Ovary (tissue), 9 donors: ENCODE data around the gene CD68. TPM values are rescaled to one million over a fixed set of nuclear protein-coding genes. Genes with fewer than 3 reads are reported as not detected.
A peak's percentile ranks its signal among the peaks of the same experiment; 100 is the strongest.

Source experiments
- DNase-seq, 5 donors: peaks; one replicate each; pipeline ENCODE4 v3.0.0-alpha.2; 2019 to 2020
- H3K27ac ChIP-seq, 2 donors: fragments of 200-600 bp; one replicate each; pipeline versions ENCODE4 v1.5.1 to v1.8.0; 2019 to 2022
- H3K27me3 ChIP-seq: fragments of 200-600 bp; one replicate; pipeline ENCODE4 v1.8.0; 2022
- H3K36me3 ChIP-seq: fragments of 200-600 bp; sonication (generic); one replicate; pipeline ENCODE4 v1.5.1; 2019
- H3K4me1 ChIP-seq: one replicate; pipeline ENCODE4 v1.8.1; 2013; ENCODE audit warnings: mild to moderate bottlenecking, moderate library complexity; ENCODE audit not compliant: insufficient read depth
- H3K4me3 ChIP-seq: fragments of 200-600 bp; sonication (generic); one replicate; pipeline ENCODE4 v1.5.1; 2017
- H3K9me3 ChIP-seq, 2 donors: fragments of 200-600 bp in 1 of 2; sonication (generic) in 1 of 2; one replicate each; pipeline versions ENCODE4 v1.5.1 to v1.8.1; 2013 to 2019; ENCODE audit warnings: mild to moderate bottlenecking in 1 of 2, moderate library complexity in 1 of 2
- EP300 ChIP-seq: sonication (generic); formaldehyde crosslinking; IDR thresholded peaks from one replicate; pipeline ENCODE4 v1.6.1; 2017; ENCODE audit warnings: antibody characterized with exemption
- POLR2A ChIP-seq: fragments of 450-650 bp; IDR thresholded peaks from one replicate; pipeline ENCODE4 v1.6.1; 2017; ENCODE audit warnings: antibody characterized with exemption, mild to moderate bottlenecking, moderate library complexity
- WGBS, 3 donors: extraction: QIAGEN DNeasy Blood & Tissue Kit in 1 of 3; methylation state at CpG; one replicate each; pipeline versions ENCODE4 v1.1.5 to v1.1.7; 2013 to 2017; 5-methylcytosine and 5-hydroxymethylcytosine counted together
- intact Hi-C, 4 donors: fragments of 100-400 bp; cut with DNase I; formaldehyde crosslinking; loops; one replicate each; pipeline versions ENCODE4 v1.11.0 to v1.15.1; 2022 to 2023
- polyA plus RNA-seq, 2 donors: library from polyadenylated mRNA; stranded (reverse); fragments of 200-250 nt in 1 of 2; fragments of 350-450 nt in 1 of 2; fragmentation: Illumina TruSeq in 1 of 2; extraction: RNeasy Lipid Tissue Mini Kit (QIAGEN cat#74804) in 1 of 2; gene quantifications; one replicate each; pipeline ENCODE4 v1.2.3, GENCODE V29; 2013 to 2014
- total RNA-seq, 7 donors: library from RNA; depleted of rRNA in 2 of 7; stranded (reverse); fragments of >200 nt in 2 of 7; fragmentation: NEBNext Ultra II Directional in 3 of 7; extraction: Animal tissue kit (Norgen Biotek cat#: 25700) in 3 of 7; gene quantifications; one replicate each; pipeline versions ENCODE4 v1.1.0 to v1.2.4, GENCODE V29; 2016 to 2023
- TF ChIP-seq, protein P1 (sequence below), 3 donors: fragments of 450-650 bp in 2 of 3; fragments of 200-600 bp in 1 of 3; IDR thresholded peaks; one replicate each; pipeline versions ENCODE4 v1.5.1 to v1.8.0; 2016 to 2022; ENCODE audit warnings: antibody characterized with exemption in 3 of 3, mild to moderate bottlenecking in 1 of 3
- donor health status: DM: no; HTN: no; CAD: no; lungs with moderate emphysema.
- donor health status: DM: no; HTN: no; CAD: no.
- donor health status: Bipolar disorder and iron deficiency.
- donor health status: DM: yes; HTN: yes; CAD: no.
- donor health status: DM: no; HTN: no; CAD: no.
- donor health status: DM: yes; HTN: yes; CAD: no.

Gene CD68
- total and polyA plus RNA-seq, 9 donors: 5.2 to 132 (median 15.4) TPM

DNA sequence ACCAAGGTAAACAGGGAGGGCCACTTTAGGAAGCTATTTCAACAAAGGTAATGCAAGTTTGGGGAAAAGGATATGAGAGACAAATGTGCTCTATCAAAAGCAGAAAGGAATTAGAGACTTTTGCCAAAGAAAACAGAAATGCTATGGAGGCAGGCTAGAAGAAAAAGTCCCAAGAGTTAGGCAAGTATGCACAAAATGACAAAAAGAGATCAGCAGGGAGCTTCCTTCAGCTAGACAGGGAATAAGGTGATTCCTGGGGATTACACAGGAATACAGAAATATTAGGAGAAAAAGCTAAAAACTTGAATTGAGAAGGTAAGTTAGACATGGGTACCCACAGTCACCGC lies 32.8 kb downstream of the CD68 start:
- Histone ChIP-seq H3K4me1 (peaks cover 15% of the 10 kb centered on the region), H3K27ac (no peak overlapping the region), H3K9me3 (no peaks in the 10 kb centered on the region), H3K36me3 (no peaks in the 10 kb centered on the region), H3K27me3 (no peaks in the 10 kb centered on the region), H3K4me3 (no peak overlapping the region)
- WGBS, 3 donors: 93 to 96% (median 93%) methylated on average over 1 of the region's 1 CpG
- intact Hi-C loops: no loop called here
- DNase-seq: no peak
- TF ChIP-seq EP300 (no peak), POLR2A (no peak)
- TF ChIP-seq, protein P1, sequence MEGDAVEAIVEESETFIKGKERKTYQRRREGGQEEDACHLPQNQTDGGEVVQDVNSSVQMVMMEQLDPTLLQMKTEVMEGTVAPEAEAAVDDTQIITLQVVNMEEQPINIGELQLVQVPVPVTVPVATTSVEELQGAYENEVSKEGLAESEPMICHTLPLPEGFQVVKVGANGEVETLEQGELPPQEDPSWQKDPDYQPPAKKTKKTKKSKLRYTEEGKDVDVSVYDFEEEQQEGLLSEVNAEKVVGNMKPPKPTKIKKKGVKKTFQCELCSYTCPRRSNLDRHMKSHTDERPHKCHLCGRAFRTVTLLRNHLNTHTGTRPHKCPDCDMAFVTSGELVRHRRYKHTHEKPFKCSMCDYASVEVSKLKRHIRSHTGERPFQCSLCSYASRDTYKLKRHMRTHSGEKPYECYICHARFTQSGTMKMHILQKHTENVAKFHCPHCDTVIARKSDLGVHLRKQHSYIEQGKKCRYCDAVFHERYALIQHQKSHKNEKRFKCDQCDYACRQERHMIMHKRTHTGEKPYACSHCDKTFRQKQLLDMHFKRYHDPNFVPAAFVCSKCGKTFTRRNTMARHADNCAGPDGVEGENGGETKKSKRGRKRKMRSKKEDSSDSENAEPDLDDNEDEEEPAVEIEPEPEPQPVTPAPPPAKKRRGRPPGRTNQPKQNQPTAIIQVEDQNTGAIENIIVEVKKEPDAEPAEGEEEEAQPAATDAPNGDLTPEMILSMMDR (IDR thresholded peaks at IDR 0.05): no peak

DNA sequence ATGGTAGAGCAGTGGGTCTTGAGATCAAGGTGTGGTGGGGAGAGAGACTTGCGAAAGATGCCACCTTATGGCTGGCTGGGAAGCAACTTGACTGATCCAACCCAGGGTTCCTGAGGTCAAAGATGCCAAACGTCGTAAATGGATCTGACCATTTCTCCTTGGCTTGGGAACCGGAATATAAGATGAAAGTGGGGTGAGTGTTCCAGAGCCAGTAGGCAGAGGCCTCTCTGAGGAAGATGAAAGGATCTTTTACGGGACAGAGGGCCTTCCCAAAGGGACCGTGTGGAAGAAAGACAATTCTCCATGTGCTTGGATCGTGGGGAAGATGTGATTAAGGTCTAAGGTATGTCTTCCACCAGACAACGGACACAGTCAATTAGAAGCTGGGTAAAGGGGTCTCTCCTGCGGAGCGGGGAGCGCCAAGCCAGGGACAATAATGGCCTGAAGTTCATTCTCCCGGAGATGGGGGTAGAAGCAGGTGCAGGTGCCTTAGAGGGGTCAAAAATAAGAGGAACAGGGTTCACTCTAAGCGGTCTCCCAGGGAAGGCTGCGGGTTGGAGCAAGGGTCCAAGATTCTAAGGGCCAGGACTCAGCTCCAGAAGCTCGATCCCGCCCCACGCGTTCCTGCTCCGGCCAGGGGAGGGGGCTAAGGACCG lies 34.5 kb downstream of the CD68 start:
- peak overlapping the region; percentile 64 for H3K4me3 ChIP-seq
- intact Hi-C loops: no loop called here
- H3K36me3 ChIP-seq: no peaks in the 10 kb centered on the region
- no peaks in the 10 kb centered on the region for H3K9me3 ChIP-seq
- peaks cover 15% of the 10 kb centered on the region for H3K4me1 ChIP-seq
- WGBS, 3 donors: 7 to 9% (median 8%) methylated on average over 20 of the region's 20 CpGs
- no peaks in the 10 kb centered on the region for H3K27me3 ChIP-seq
- no peak for TF ChIP-seq POLR2A
- TF ChIP-seq, protein P1 (IDR thresholded peaks at IDR 0.05): no peak
- no peak for TF ChIP-seq EP300
- H3K27ac ChIP-seq: peak overlapping the region; percentile 86 to 95
- no peak for DNase-seq

DNA sequence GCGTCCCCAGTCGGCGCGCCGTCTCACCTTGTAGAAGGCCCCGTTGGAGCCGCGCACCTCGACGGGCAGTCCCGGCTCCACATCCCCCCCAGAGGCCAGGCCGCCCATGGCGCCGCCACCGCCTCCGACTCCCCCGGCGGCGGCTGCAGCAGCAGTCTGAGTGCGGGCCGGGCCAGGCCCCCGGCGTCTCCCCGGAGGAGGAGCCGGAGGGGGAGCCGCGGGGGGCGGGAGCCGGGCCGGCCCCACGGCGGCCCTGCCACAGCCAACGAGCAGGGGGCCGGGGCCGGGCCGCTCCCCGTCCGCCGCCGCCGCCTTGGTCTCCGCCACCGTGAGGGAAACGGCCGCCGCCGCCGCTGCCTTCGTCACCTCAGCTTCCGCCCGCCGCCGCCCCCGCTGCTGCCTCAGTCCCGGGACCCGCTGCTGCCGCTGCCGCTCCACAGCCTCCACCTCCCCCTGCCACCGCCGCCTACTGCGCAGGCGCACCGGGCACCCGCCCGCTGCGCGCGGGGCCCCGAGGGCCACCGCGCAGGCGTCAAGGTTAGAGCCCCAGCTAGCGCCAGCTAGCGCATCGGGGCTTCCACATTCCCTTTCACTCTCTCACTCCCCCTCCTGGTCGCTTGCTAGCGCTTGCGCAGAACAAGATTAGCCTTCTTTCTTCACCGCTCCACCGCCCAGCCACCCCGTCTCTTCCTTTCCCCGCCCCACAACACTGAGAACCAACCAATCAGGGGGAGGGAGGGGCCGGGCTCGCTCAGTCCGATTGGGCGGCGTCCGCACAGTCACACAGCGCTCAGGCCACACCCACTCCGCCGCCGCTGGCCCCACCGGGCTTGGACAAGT lies 35.2 kb downstream of the CD68 start, which contains the start of gene FXR2:
TSS of gene FXR2 (minus strand) at position 473 of the 840 bp plus-strand sequence. CDS start at position 108, 365 bp downstream.
- H3K27me3 ChIP-seq: no peaks in the 10 kb centered on the region
- intact Hi-C loops: no loop called here
- H3K27ac ChIP-seq: peak within 1 kb of the TSS; percentile 86 to 95
- peak; percentile 99 to 100 (median 100) for DNase-seq
- no peaks in the 10 kb centered on the region for H3K9me3 ChIP-seq
- peak; percentile 84 for TF ChIP-seq POLR2A
- TF ChIP-seq, protein P1 (IDR thresholded peaks at IDR 0.05): peak; percentile 74 to 83 (median 81)
- no peak for TF ChIP-seq EP300
- no peaks in the 10 kb centered on the region for H3K36me3 ChIP-seq
- peak within 1 kb of the TSS; percentile 64 for H3K4me3 ChIP-seq
- 1% methylated on average over 38 to 93 of the region's 93 CpGs for WGBS, 3 donors
- H3K4me1 ChIP-seq: peaks cover 15% of the 10 kb centered on the region

DNA sequence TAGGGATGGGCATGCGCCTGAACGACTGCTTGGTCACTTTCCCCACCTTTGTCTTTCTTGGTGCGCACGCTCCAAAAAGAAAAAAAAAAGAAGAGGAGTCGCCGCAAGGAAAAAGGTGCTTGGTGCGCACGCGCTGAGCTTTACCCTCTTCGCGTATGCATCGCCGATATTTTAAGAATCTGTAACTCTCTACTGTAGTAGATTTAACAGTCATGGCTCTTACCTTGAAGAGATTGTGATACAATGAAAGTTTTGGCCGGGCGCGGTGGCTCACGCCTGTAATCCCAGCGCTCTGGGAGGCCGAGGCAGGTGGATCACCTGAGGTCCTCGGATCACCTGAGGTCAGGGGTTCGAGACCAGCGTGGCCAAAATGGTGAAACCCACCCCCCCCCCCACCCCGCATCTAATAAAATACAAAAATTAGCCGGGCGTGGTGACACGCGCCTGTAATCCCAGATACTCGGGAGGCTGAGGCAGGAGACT lies 35.9 kb downstream of the CD68 start:
- intact Hi-C loops: no loop called here
- Histone ChIP-seq H3K36me3 (no peaks in the 10 kb centered on the region), H3K27me3 (no peaks in the 10 kb centered on the region), H3K4me1 (peaks cover 15% of the 10 kb centered on the region), H3K9me3 (no peaks in the 10 kb centered on the region), H3K4me3 (peak overlapping the region; percentile 41), H3K27ac (peak overlapping the region; percentile 26 to 85)
- DNase-seq: no peak
- WGBS, 3 donors: 5 to 8% (median 7%) methylated on average over 28 of the region's 28 CpGs
- TF ChIP-seq, protein P1 (IDR thresholded peaks at IDR 0.05): no peak
- TF ChIP-seq POLR2A: no peak
- no peak for TF ChIP-seq EP300
